PC-9 (cell line): ENCODE results near the gene MCC. TPM values are rescaled to one million over a fixed set of nuclear protein-coding genes. Genes with fewer than 3 reads are reported as not detected.

Experiments
- BruUV-seq: library from RNA; stranded (reverse); fragments of 400-500 nt; replicated peaks from 2 replicates; lab custom pipeline; 2021; lab: Mats Ljungman, UMichigan
- CTCF ChIA-PET: fragments of 300-600 bp; sonication (Branson Sonifier 250); formaldehyde crosslinking; loops from one replicate; lab custom pipeline; 2022; ENCODE audit warnings: antibody characterized with exemption; lab: Charles Lee
- POLR2A ChIA-PET: fragments of 300-600 bp; sonication (Branson Sonifier 250); formaldehyde crosslinking; loops from one replicate; lab custom pipeline; 2022; ENCODE audit warnings: antibody characterized with exemption; ENCODE audit not compliant: unreplicated experiment; lab: Charles Lee
- DNase-seq, 2 experiments: peaks; one replicate each; pipeline versions ENCODE4 v3.0.0 to v3.0.0-alpha.2; 2015 to 2022; ENCODE audit warnings: mixed read lengths in 1 of 2
- H2AFZ ChIP-seq: fragments of 200-600 bp; sonication (generic); 2 replicates; pipeline ENCODE4 v1.8.1; 2017; ENCODE audit warnings: antibody characterized with exemption
- H3F3A ChIP-seq: fragments of 200-600 bp; sonication (generic); 2 replicates; pipeline ENCODE4 v1.8.1; 2017; ENCODE audit warnings: antibody characterized with exemption, mild to moderate bottlenecking, low read depth; ENCODE audit not compliant: insufficient read depth
- H3K27ac ChIP-seq: fragments of 200-600 bp; sonication (generic); 2 replicates; pipeline ENCODE4 v1.6.1; 2016; ENCODE audit warnings: mixed run types
- H3K27me3 ChIP-seq: fragments of 200-600 bp; sonication (generic); 2 replicates; pipeline ENCODE4 v1.6.1; 2016; ENCODE audit warnings: low read depth, mixed run types; ENCODE audit not compliant: insufficient read depth
- H3K36me3 ChIP-seq: fragments of 200-600 bp; sonication (generic); 2 replicates; pipeline ENCODE4 v1.6.1; 2016; ENCODE audit warnings: low read depth, mixed run types
- H3K4me1 ChIP-seq: fragments of 200-600 bp; sonication (generic); replicated peaks from 2 replicates; pipeline ENCODE4 v1.6.1; 2016; ENCODE audit warnings: mixed run types; ENCODE audit not compliant: insufficient read depth
- H3K4me2 ChIP-seq: fragments of 200-600 bp; sonication (generic); 2 replicates; pipeline ENCODE4 v1.6.1; 2017; ENCODE audit warnings: mixed run types
- H3K4me3 ChIP-seq: fragments of 200-600 bp; sonication (generic); 2 replicates; pipeline ENCODE4 v1.6.1; 2016; ENCODE audit warnings: mixed run types
- H3K79me2 ChIP-seq: fragments of 200-600 bp; sonication (generic); 2 replicates; pipeline ENCODE4 v1.6.1; 2017; ENCODE audit warnings: low read depth, mixed run types
- H3K9me2 ChIP-seq: fragments of 200-600 bp; sonication (generic); 2 replicates; pipeline ENCODE4 v1.8.1; 2017; ENCODE audit warnings: mild to moderate bottlenecking; ENCODE audit not compliant: insufficient read depth
- H3K9me3 ChIP-seq: fragments of 200-600 bp; sonication (generic); 2 replicates; pipeline ENCODE4 v1.8.1; 2016; ENCODE audit warnings: low read depth; ENCODE audit not compliant: insufficient read depth
- H4K20me1 ChIP-seq: fragments of 200-600 bp; sonication (generic); 2 replicates; pipeline ENCODE4 v1.8.1; 2017; ENCODE audit not compliant: insufficient read depth
- CTCF ChIP-seq: fragments of 200-600 bp; sonication (generic); conservative IDR thresholded peaks from 2 replicates; pipeline ENCODE4 v1.6.1; 2017; ENCODE audit warnings: mixed run types, antibody characterized with exemption, mild to moderate bottlenecking, moderate library complexity
- EZH2 ChIP-seq: fragments of 200-600 bp; sonication (generic); IDR thresholded peaks from 2 replicates; pipeline ENCODE4 v1.8.0; 2017; ENCODE audit warnings: antibody characterized with exemption, low read depth
- intact Hi-C: fragments of 100-400 bp; cut with micrococcal nuclease; formaldehyde crosslinking; loops from one replicate; pipeline ENCODE4 v1.10.0; 2022; ENCODE audit not compliant: unreplicated experiment
- total RNA-seq: library from RNA; stranded (reverse); gene quantifications from 2 replicates; pipeline ENCODE4 v1.2.3, GENCODE V29; 2021

Gene MCC
- total RNA-seq, 1 experiment from 2014 or later: 2.5 TPM

- Histone ChIP-seq H3K79me2 (peaks cover 25% of the 10 kb centered on the region), H2AFZ (no peak overlapping the region), H3K36me3 (peaks cover 10% of the 10 kb centered on the region; the same call in 1 of the 2 replicates), H3K4me1 (peaks cover 22% of the 10 kb centered on the region), H3K4me3 (no peak overlapping the region), H3K4me2 (no peak overlapping the region; the same call in 1 of the 2 replicates), H3K27me3 (no peaks in the 10 kb centered on the region), H3F3A (peaks cover 5% of the 10 kb centered on the region; the same call in 1 of the 2 replicates), H4K20me1 (no peaks in the 10 kb centered on the region), H3K27ac (no peak overlapping the region), H3K9me2 (no peaks in the 10 kb centered on the region), H3K9me3 (no peaks in the 10 kb centered on the region)
- ChIA-PET POLR2A (no interaction called here), CTCF (interaction anchor here (2.0 kb wide), 1 partner anchor 133 kb away, joined by 6 read pairs; no protein-coding TSS in a partner anchor)
- no TSS peak for BruUV-seq
- intact Hi-C loops: no loop called here
- DNase-seq: no peak
- TF ChIP-seq EZH2 (no peak), CTCF (no peak)
These were observed 24.1 kb upstream of the MCC start for GRCh38 chr5:113512341-113512740.

GRCh38 chr5:113510836-113511451 is 22.7 kb upstream of the MCC start:
- intact Hi-C loops: loop anchor here (2.0 kb wide), 1 partner anchor 174 kb away; no protein-coding TSS in a partner anchor
- DNase-seq: peak in 1 of 2 experiments; percentile 50
- H3K4me2 ChIP-seq: no peak overlapping the region
- 0 out of 2 replicates have a peak, but pooled peaks cover 5% of the 10 kb centered on the region for H3K36me3 ChIP-seq
- ChIA-PET POLR2A (interaction anchor here (0.5 kb wide), 1 partner anchor 370 kb away, joined by 4 read pairs; no protein-coding TSS in a partner anchor), CTCF (interaction anchor here (0.6 to 2.0 kb wide), 6 partner anchors 11 to 1295 kb away, joined by 4 to 13 read pairs (median 8); no protein-coding TSS in a partner anchor)
- peaks cover 24% of the 10 kb centered on the region for H3K79me2 ChIP-seq
- H3K9me3 ChIP-seq: no peaks in the 10 kb centered on the region
- BruUV-seq: no TSS peak
- H3F3A ChIP-seq: no peaks in the 10 kb centered on the region
- H3K9me2 ChIP-seq: no peaks in the 10 kb centered on the region
- H4K20me1 ChIP-seq: no peaks in the 10 kb centered on the region
- no peak overlapping the region for H2AFZ ChIP-seq
- no peak overlapping the region for H3K27ac ChIP-seq
- H3K4me3 ChIP-seq: no peak overlapping the region
- peaks cover 22% of the 10 kb centered on the region for H3K4me1 ChIP-seq
- TF ChIP-seq EZH2 (no peak), CTCF (peak; percentile 78)
- no peaks in the 10 kb centered on the region for H3K27me3 ChIP-seq

GRCh38 chr5:113508756-113509155 is 20.5 kb upstream of the MCC start:
- CTCF ChIA-PET: no interaction called here
- no peaks in the 10 kb centered on the region for H3K9me3 ChIP-seq
- H3K4me2 ChIP-seq: no peak overlapping the region
- peaks cover 10% of the 10 kb centered on the region; the same call in 1 of the 2 replicates for H3K4me1 ChIP-seq
- POLR2A ChIA-PET: no interaction called here
- H3K36me3 ChIP-seq: no peaks in the 10 kb centered on the region
- H3K27ac ChIP-seq: no peak overlapping the region
- BruUV-seq: no TSS peak
- no peaks in the 10 kb centered on the region for H4K20me1 ChIP-seq
- TF ChIP-seq EZH2: no peak
- no peak for TF ChIP-seq CTCF
- H3K4me3 ChIP-seq: no peak overlapping the region
- H2AFZ ChIP-seq: no peak overlapping the region
- peaks cover 7% of the 10 kb centered on the region; the same call in 1 of the 2 replicates for H3K79me2 ChIP-seq
- H3F3A ChIP-seq: no peaks in the 10 kb centered on the region
- intact Hi-C loops: no loop called here
- no peaks in the 10 kb centered on the region for H3K9me2 ChIP-seq
- no peaks in the 10 kb centered on the region for H3K27me3 ChIP-seq
- no peak for DNase-seq
